Muscle of back (tissue), 11 donors: Measurements from ENCODE around the gene EML1. TPM values are rescaled to one million over a fixed set of nuclear protein-coding genes. Genes with fewer than 3 reads are reported as not detected.

ENCODE experiments used
- DNase-seq, 3 donors: peaks; one replicate each; pipeline versions ENCODE4 v3.0.0 to v3.0.0-alpha.2; 2013
- polyA plus RNA-seq, 10 donors: library from polyadenylated mRNA; unstranded; fragments of 120-200 nt; gene quantifications; one replicate each; pipeline ENCODE4 v1.2.1, GENCODE V29; 2013; ENCODE audit not compliant: insufficient read length in 10 of 10

The EML1 gene
- polyA plus RNA-seq, 10 donors: 38.0 to 53.9 (median 42.8) TPM

DNA sequence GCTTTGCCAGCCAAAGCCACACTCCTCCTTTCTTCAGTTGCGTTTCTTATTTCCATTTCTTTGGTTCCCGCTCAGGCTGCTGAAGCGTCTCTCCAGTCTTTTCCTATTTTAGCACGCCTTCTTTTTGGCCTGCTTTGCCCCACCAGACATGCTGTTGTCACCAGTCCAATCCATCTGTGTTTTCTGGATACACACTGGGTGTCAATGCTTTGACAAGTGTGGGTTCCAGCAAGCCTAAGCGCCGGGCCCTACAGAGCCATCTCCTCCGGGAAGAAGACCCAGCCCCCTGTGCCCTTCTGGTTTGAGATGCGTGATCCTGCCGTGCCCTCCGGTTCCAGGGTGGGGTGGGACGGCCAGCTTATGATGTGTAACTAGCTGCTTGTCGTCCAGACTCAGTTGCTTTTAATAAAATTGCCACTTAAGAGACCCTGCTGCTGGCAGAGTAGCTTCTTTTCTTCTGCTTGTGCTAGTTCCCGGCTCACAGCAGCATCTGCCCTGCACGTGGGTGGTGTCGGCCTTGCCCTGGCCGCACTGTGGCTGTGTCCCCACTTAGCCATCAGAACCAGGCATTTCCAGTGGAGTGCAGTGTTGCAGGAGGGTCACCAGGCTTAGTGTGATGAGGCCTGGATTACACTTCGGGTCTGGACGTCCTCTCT, 29.7 kb downstream of the EML1 start:
- peak in 2 of 3 donors; percentile 50 to 72 for DNase-seq

DNA sequence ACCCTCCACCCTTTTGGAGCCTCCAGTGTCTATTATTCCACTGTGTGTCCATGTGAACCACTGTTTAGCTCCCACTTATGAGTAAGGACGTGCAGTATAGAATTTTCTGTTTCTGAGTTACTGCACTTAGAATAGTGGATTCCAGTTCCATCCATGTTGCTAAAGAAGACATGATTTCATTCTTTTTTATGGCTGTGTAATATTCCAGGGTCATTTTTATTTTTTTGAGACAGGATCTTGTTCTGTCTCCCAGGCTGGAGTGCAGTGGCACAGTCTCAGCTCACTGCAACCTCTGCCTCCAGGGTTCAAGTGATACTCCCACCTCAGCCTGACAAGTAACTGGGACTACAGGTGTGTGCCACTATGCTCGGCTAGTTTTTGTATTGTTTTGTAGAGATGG, 31.6 kb downstream of the EML1 start:
- no peak for DNase-seq

DNA sequence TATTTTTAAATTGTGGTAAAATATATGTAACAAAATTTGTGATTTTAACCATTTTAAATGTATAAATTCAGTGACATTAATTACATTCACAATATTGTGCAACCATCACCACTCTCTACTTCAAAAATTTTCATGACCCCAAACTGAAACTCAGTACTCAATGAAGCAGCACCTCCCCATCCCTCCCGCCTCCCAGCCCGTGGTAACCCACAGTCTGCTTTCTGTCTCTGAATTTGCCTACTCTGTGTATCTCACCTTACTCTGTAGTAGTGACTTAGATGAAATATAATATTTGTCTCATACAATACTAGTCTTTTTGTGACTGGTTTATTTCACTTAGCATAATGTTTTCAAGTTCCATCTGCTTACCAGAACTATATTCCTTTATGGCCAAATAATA, 36.2 kb downstream of the EML1 start:
- no peak for DNase-seq

DNA sequence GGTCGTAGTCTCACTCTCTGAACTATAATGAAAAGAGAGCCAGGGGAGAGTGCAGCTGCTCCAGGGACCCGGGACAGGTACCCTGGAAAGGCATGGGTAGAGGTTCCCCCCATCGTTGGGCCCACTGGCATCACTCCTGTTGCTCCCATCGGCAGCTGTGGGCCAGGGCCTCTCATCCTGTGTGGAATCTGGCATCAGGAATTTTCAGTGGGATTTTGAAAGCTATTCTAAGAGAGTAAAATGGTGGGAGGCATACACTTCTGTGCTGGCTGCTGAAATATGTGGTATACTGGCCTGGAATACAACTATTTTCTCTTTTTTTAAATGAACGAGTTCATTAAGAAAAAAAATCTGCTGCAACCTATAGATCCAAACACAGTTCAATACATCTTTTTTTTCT, 38.1 kb downstream of the EML1 start:
- no peak for DNase-seq

DNA sequence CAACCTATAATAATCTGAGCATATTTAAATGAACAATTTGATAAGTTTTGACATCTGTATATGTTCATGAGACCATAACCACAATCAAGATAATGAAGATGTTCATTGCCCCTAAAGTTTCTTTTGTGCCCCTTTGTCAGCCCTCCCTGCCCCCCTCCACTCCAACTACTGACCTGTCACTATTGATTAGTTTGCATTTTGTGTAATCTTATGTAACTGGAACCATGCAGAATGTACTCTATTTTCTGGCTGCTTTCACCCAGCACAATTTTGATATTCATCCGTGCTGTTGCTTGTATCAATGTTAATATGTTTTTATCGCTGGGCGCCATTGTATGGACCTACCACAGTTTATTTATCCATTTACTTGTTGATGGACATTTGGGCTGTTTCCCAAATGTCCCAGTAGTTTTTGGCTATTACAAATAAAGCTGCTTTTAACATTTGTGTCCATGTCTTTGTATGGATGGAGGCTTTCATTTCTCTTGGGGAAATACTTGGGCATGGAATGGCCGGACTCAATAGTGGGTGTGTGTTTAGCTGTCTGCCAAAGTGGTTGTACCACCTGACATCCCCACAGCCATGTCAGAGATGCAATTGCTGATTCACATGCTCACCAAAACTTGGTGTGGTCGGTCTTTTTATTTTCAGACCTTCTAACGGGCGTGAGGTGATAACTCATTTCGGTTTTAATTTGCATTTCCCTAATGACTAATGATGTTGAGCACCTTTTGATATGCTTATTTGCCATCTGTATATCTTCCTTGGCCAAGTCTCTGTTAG, 38.9 kb downstream of the EML1 start:
- no peak for DNase-seq

DNA sequence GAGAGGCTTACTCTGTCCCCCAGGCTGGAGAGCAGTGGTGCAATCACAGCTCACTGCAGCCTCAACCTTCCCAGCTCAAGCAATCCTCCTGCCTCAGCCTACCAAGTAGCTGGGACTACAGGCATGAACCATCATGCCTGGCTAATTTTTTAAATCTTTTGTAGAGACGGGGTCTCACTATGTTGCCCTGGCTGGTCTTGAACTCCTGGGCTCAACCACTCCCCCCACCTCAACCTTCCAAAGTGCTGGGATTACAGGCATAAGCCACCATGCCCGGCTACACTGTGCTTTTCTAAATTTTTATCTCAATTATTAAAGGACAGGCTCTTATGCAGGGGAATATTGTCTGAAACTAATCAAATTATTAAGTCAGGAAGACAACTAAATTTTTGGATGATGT, 44.6 kb downstream of the EML1 start:
- no peak for DNase-seq

DNA sequence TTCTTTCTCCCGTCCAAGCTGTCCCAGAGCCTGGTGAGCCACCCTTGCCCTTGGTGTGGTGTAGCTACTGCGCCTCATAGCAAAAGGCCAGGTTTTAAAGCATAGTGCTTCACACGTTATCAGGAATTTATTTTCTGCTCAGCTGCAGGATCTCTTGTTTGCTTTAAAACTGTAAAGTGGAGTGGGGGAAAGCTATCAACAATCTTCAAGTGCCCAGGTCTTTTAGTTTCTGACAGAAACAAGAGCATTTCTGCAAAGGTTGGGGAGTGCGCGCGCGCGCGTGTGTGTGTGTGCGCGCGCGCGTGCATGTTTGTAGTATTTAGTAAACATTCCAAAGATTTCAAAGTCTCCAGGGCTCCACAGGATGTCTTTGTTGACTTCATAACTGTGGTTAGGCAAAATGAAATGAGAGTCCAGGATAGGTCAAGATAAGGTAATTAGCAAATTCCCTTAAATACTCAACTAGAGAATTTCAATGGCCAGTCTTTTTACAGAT, 45.5 kb downstream of the EML1 start:
- no peak for DNase-seq

DNA sequence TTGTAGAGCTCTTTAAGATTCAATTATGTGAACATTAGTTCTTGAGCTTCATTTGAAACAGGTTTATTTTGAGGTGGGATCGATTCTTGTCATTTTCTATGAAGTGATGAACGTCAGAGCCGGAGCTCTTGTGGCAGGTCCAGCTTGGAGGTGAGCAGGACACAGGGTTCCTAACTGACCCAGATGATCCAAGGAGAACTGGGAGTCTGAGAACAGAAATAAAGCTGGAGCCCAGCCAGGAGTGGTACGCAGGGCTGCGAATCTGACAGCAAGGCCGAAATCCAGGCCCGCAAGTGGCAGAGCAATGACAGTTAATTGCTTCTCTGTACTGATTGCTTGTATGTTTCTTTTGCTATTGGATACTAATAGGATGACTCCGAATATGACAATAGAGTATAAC, 46.5 kb downstream of the EML1 start:
- no peak for DNase-seq

DNA sequence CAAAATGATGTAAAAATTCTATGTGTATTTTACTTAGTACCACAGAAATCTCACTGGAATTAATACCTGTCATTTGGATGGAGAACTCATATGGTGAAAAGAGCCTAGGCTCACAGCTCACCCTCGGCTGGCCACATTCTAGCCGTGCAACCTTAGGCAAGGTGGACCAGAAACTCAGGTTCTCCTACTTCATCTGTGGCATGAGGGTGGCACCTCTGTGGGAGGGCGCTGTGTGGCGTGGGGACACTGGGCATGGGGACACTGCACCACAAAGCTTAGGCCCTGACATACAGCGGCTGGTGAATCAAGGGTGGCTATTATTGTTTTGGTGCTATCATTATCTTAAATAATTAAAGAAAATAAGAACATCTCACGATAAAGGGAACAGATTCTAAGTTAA, 47.1 kb downstream of the EML1 start:
- no peak for DNase-seq

DNA sequence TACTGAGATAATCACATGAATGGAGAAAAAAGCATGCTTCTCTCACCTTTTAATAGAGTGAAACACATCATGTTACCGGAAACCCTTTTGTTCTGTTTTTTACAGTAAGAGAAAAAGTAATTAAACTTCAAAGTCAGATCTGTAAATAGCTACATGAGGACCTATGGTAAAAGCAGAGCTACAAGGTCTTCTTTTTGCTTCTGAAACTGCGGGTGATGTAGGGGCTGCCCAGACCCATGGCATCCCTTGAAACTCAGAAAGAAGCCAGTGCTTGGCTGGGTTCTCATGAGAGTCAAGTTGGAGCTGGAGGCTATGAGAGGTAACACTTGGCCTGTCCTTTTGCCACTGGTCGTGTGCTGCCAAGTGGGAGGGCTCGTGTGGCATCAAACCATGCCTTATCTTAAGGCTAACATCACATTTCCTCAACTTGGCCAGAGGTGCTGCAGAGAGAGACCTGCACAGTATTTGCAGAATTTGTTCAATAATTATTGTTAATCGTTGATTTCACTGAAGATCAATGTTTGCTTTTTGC, 47.6 kb downstream of the EML1 start:
- no peak for DNase-seq

DNA sequence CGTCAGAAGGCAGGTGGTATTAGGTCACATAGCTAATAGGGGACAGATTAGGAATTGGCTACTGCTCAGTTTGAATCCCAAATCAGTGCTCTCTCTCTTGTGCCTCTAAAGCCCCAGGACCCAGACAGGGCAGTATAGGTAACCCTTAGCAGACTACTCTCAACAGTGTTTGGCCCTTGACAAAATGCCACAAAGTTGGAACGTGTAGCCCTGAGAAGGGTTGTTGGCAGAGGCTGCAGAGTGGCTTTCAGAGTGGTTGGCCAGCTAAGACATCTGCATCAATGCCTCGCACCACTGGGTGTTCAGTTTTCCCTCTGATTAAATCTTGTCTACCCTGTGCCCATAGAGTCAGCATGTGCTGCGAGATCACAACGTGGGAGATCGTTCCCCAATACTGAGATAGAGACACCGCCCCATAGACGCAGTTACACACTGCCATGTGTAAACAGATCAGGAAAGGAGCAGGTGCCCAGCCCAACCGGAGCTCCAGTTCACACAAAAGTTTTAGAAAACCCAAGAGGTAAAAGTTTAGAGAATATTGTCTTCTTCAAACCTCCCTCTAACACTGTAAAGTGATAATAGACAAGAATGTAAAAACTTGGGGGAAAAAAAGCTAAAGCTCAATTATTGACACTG, 48.3 kb downstream of the EML1 start:
- no peak for DNase-seq

DNA sequence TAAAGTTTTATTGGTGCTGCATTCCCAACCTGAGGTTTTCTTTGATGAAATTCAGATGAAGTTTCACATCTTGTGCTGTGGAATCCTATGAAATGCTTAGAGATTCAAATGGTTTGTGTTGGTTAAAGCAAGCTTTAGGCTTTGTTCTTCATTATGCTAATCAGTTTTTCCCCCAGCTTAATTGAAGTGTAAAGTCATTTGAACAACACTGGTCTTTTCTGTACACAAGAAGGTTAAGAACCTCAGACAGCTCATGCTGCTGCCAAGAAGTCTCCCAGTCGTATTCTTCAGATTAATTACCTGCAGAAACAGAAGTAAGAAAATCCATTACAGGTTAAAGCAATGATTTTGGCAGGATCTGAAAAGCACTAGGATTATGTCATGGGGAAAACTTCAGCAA, 48.9 kb downstream of the EML1 start:
- no peak for DNase-seq

DNA sequence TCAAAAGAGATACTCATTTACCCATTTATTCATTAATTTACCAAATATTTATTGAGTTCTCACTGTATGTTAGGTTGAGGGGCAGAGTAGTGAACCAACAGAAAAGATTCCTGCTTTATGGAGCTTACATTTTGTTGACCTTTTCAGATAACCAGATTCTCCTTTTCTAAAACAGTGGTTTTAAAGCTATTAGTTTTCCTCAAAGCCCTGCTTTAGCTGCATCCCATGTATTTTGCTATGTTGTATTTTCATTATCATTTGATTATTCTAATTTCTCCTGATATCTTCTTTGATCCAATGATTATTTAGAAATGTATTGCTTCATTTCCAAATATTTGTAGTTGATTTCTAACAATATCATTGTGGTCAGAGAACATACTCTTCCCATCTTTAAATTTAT, 53.6 kb downstream of the EML1 start:
- no peak for DNase-seq

DNA sequence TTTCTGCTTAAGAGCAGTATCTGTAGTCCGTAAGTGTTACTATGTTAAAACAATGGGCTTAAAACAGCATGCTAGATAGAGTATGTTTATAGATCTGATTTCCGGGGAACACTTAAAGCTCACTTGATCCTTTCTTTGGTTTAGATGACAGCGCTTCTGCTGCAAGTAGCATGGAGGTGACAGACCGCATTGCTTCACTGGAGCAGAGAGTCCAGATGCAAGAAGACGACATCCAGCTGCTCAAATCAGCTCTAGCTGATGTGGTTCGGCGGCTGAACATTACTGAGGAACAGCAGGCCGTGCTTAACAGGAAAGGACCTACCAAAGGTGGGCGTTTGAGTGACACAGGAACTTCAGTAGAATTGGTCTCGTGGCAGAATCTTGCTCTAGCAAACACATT, 57.5 kb downstream of the EML1 start:
- no peak for DNase-seq

DNA sequence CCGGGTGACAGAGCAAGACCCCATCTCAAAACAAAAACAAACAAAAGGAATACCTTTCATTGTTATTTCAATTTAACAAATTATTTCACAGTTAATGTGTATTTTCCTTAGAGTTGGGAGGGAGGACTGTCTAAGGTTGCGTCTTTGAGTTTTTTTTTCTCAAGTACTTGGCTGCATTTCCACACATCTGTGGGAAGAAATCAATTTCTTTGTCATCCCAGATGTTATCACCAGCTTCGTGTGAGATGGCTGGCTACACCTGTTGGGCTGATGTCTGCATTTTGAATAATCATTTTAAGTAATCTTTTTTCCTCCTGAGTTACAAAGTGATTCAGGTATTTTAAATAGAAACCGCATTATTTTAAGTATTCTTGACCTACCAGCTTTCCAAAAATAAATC, 59.4 kb downstream of the EML1 start:
- peak in 1 of 3 donors; percentile 28 for DNase-seq

DNA sequence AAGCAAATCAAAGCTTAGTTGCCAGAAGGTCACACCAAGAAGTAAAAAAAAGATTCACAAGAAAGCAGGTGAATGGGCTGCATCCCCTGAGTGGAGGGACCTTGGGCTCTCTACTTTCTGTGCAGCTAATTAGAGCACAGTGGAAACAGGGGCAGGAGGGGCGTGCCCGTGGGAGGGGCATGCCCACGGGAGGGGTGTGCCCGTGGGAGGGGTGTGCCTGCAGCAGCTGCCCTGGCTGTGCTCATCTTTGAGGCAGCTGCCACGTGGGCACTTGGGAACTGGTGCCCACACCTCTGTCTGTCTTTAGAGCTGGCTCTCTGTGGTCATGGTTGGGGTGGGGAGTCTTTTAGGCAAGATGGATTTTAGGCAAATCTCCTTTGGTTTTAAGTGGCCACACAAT, 60.0 kb downstream of the EML1 start:
- DNase-seq: no peak

DNA sequence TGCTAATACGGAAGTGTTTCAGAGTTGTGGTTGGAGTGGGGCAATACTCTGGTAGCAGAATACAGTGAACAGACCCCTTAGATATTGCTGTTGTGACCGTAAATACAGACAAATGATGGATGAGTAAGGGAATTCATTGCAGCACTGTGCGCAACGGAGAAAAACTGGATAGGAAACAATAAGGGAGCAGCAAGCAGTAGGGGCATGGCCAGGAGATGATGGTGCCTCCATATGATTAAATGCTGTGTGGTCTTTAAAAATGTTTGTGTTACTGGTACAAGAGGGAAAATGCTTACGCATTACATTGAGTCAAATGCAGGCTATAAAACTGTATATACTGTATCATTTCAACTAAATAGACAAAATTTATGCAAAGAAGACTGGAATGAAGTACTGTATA, 61.6 kb downstream of the EML1 start:
- no peak for DNase-seq

DNA sequence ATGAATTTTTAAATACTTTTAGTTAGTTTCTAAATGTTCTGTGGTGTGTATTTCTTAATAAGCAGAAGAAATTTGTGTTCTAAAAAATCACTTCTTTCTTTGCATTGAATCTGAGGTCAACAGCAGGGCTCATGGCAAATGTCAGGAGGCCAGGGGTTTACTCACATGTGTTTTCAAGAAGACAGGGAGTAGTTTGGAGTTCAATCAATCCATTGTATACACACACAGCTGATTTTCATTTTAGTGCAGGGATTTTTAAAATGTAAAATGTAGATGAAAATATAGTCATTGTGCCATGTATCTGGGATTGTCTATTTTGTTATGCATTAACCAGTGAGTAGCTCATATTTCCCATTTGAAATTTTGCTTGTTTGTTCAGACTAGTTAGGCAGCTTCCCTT, 62.1 kb downstream of the EML1 start:
- DNase-seq: no peak

DNA sequence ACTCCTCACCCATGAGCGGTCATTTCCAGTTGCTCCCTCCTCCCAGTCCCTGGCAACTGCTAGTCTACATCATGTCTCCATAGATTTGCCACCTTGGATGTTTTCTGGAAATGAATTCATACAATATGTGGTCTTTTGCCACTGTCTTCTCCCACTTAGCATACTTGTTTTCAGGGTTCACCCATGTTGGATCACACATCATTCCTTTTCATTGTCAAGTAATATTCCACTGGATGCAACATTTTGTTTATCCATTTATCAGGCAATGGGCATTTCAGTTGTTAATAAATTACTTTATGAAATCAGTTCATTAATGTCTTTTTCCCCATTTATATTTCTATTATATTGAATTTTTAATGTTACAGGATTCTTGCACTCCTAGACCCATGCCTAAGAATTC, 64.3 kb downstream of the EML1 start:
- no peak for DNase-seq

DNA sequence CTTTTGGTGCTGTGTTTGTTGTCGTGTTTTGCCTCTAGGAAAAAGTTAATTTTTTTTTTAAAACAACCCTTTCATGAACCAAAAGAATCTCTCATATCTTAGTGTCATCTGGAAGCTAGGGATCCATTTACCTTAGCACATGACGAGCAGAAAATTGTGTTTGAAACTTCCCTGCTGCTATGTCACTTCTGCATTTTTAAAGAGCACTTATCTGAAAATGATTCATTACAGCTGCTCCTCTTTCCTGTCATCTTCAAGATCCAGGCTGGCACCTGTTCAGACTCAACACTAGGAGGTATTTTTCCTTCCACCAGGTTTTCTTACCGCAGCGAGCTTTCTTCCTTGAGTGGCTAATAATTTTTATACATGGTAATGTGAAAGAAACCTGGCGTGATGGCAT, 67.0 kb downstream of the EML1 start:
- DNase-seq: no peak

DNA sequence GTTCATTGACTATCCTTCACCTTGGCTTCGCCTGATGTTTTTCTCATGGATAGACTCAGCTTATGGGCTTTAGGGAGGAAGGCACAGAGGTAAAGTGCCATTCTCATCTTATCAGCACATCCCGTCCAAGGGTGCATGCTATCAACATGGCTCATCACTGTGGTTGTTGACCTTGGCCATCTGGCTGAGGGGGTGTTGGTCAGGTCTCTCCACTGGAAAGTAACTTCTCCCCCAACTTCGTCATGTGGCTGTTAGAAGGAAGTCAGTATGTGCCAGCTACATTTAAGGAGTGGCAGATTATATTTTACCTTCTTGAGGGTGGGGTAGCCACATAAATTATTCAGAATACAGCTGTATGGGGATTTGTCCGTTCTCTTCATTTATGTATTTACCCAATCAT, 68.9 kb downstream of the EML1 start:
- DNase-seq: no peak

DNA sequence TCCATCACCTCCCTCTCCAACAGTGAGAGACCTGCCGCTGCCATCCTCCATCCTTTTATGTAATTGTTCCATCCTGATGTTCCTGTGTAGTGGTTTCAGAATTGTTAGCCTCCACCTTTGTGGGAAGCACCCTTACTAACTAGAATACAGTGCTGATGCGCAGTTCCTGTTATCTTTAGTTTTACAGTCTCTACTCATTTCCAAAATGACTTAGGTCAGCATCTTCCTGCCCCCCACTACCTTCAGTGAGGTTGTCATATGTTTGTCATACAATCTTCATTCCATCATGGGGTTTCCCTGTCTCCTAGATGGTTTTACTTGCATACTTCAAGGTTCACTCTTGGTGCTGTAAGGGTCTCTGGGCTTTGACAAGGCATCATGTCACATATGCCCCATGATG, 69.8 kb downstream of the EML1 start:
- no peak for DNase-seq

DNA sequence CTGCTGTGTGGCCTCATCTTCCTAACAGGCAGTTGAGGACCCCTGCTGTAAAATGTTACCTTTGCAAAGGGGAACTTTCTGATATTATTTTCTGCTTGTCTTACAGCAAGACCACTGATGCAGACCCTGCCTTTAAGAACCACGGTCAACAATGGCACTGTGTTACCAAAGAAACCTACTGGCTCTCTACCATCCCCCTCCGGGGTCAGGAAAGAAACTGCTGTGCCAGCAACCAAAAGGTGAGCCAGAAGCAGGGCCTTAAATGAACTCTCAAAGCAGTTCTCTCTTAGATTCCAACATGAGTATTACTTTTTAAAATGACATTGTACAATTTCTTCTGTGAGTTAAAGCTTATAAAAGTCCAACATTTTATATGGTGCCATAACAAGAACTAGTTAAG, 72.2 kb downstream of the EML1 start:
- no peak for DNase-seq
